ENCODE measurements around the gene SLC6A20.

Gene SLC6A20

DNA sequence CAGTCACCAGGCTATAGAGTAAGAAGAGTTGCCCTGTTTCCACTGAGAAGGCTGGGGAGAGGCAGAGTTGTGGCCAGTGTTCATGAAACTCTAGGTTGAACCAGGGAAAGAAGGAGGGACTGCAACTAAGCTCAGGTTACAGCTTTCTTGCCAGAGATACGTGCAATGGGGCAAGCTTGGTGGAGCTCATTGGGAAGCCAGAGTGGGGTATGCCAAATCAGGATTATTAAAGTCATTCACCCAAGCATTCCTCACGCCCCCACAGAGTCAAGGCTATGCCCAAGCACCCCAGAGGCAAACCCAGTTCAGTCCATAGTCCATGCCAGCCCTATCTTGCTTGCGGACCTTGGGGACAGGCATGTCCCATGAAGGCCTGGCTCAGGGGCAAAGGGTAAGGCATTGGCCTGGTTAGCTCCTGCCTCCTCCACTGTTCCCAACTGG, 17.6 kb downstream of the SLC6A20 start:
- no peak for DNase-seq (ENCODE audit: low read depth, low spot score)

DNA sequence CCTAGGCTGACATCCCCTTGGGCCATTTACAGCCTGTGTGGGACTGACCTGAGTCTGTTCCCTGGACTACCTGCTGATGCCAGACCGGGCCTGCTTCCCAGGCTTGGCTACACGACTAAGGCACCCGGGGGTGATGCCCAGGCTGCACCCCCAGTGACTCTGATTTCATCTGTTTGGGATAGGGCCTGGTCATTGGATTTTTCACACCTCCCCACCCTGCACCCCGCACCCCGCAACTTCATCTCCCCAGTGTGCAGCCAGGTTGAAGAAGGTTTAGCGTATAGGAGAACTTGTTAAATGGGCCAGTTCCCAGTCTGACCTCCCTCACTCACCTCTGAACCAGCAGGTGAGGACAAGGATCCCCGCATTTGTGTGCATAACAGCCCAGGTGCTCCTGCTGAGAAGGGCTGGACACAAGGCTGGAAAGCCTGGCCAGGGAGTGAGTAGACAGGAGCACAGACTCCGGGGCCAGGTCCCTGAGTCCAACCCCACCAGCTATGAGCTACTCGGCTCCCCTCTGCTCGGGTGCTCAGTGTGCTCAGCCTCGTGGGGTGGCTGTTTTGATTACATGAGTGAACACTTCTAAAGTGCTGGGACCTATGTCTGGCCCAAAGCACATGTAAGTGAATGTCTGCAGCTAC, 18.5 kb downstream of the SLC6A20 start:
- no peak for DNase-seq (ENCODE audit: low read depth, low spot score)

DNA sequence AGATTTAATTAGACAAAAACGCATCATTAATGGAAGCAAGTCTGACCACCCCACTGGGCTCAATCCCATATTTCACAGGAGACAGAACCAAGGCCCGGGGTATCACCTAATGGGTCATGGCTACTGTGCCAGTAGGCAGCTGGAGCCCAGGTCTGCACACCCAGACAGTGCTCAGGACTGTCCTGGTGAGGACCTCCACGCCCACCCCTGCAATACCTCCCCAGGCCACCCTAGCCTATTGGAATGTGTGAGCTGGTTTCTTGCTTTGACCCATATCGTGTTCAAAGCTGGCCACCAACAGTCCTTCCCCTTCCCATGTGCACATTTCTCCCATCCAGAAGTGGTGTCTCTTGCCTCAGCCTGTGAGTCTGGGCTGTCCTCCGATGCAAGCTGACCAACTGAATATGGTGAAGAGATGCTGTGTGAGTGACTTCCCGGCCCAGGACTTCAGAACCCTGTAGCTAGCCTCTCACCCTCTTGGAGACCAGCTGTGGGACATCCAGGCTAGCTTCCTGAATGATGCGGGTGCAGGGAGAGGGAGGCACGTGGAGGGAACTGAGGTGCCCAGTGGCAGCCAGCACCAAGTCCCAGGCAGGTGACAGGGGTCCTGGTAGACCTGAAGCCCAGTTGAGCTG, 19.1 kb downstream of the SLC6A20 start:
- DNase-seq (ENCODE audit: low read depth, low spot score): no peak

- no peak for DNase-seq (ENCODE audit: low read depth, low spot score)
Observed at GRCh38 chr3:45776611-45777010, 19.7 kb downstream of the SLC6A20 start.

GRCh38 chr3:45776301-45776595, 20.1 kb downstream of the SLC6A20 start:
- DNase-seq (ENCODE audit: low read depth, low spot score): no peak

DNA sequence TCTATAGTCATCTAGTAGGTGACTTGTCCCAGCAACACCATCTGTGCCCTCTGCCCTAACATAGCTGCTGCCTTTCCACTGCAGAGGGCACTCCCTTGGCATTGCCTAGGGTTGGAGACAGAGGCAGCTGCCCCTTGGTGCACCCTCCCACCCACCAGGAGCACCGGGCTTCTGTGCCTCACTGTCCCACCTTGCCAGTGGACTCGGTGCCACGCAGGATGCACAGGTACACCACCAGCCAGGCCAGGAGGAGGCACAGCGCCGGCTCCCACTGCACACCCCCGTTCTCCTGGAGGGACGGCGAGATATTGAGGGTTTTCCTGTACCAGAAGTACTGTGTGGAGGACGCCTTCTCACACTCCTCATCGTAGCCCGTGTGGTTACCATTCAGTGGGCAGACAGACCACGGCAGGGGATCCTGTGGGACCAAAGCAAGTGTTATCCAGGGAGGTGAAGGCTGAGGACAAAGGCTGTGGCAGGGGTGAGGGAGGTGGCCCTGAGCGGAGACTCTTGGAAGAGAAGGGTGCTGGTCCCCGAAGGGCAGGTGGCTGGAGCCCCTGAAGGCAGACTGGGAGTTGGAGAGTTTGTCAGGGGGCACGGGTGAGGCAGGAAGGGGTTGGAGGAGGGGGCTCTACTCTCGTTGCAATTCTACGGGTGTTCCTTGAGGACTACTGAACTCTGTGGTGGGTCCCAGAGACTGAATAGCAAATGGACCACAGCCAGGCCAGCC, 20.6 kb downstream of the SLC6A20 start:
- DNase-seq (ENCODE audit: low read depth, low spot score): no peak

DNA sequence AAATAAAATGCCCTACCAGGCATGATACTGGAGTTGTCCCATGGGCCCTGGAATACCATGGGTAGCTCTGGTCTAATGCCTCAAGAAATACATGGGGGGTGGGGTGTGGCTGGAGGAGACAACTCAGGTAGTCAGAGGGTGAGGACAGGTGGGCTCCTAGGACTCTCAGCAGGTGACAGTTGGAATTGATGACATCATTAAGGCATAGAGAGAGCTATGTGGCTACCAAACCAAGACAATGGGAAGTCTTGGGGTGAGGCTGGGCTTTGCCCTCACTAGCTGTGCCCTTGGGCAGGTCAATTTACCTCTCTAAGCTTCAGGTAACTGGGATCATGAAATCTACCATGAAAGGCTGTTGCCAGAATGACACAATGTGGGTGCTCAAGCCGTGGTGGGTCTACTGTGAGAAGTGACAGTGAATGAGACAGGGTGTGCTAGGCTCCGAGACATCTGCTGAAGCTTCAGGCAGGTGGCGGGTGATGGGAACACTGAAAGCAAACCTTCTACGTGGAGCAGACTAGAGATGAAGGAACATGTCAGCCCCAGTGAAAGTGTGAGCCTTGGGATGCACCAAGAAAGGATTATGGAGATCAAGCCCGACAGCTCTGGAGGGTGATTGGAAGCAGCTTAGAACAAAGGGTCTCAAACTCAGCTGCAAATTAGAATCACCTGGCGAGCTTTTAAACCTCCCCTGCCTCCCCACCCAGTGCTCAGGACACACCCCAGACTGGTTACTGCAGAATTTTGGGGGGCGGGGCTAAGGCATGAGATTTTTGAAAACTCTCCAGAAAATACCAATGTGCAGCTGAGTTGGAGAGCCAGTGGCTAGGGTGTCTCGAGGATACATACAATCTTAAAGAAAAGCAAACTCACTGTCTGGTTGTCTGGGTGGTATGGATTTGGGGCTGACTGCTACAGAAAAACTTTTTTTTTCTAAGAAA, 21.5 kb downstream of the SLC6A20 start:
- no peak for DNase-seq (ENCODE audit: low read depth, low spot score)

- DNase-seq (ENCODE audit: low read depth, low spot score): no peak
Observed at GRCh38 chr3:45773714-45774449, 22.5 kb downstream of the SLC6A20 start.

- no peak for DNase-seq (ENCODE audit: low read depth, low spot score)
Observed at GRCh38 chr3:45773072-45773471, 23.3 kb downstream of the SLC6A20 start.

DNA sequence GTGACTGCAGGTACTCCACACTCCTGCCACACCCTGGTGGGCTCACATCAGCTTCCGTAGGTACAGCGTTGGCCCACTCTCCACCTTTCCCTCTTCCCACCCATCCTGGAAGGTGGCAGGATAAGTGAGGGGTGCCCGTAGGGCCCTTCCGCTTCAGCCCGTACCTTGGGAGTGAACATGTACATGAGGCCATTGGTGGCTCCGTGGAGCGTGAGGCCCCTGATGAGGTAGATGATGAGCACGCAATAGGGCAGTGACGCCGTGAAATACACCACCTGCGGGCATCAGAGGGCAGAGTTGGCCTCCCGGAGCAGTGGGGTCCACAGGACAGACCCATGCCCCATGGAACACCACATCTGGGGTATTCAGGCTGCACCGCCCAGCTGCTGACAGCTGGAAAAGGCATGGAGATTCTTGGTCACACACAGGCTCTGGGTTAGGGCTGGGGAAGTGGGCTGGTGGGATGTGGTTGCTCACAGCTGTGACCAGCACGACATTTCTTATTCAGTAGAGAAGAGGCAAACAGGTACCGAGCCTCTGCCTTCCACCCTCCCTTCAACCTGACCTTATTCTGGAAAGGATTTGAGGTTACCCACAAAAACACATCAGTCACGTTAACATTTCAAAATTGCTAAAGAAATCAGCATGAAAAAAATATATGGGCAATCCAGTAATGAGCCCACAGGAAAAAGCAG, 23.8 kb downstream of the SLC6A20 start:
- DNase-seq (ENCODE audit: low read depth, low spot score): no peak

DNA sequence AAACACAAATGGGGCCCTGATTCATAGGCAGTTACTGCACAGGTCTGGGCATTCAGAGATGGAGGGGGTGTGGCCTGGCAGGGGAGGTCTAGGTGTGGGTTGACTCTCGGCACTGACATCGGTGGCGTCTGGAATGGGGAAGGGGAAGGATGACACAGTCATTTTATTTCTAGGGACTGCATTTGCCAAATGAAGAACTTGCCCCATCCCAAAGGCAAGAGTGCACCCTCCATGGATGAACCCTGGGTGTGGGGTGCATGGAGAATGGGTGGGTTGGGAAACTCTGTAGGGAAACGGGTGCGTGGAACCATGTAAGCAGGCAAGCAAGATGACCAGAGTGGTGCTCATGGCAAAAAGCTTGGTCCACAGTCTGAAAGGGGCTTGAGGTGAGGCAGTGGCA, 24.5 kb downstream of the SLC6A20 start:
- no peak for DNase-seq (ENCODE audit: low read depth, low spot score)

DNA sequence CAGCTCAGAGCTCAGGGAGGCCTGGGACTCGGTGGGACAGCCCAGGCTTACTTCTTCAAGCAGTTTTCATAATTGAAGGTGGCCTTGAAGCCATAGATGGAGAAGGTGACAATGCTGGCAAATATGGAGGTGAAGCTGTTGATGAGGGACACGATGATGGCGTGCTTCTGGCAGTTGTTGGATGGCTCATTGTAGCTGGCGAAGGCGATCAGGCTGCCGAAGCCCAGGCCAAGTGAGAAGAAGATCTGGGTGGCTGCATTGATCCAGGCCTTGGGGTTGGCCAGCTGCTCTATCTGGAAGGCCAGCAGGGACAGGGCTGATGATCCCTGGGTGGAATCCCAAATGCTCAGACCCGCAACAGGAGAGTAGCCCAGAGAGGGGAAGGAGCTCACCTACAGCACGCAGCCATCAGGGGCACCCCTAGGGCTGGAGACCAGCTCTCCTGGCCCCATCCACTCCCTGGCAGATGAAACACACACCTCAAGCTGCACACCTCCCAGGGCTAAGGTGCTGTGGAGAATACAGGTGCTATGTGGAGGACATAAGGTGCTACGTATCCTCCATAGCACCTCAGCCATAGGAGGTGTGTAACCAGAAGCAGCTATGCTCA, 25.1 kb downstream of the SLC6A20 start:
- no peak for DNase-seq (ENCODE audit: low read depth, low spot score)

DNA sequence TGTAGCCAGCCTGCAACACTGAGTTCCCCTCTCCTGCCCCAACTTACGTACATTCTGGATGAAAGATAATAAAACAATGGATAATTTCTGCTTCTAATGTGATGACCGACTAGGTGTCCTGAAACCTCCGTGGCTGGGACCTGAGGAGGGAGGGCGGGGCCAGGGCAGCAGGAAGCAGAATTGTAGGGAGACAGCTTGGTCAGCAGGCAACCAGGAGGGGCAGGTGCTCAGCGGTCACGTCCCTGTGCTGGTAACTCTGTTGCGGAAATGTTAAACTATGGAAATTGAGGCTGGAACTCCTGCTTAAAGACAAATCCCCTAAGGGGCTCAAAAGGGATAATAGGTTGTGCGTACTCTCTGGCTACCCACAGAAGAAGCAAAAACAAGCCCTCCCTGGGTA, 30.4 kb downstream of the SLC6A20 start:
- no peak for DNase-seq (ENCODE audit: low read depth, low spot score)

- no peak for DNase-seq (ENCODE audit: low read depth, low spot score)
Observed at GRCh38 chr3:45765266-45765851, 31.0 kb downstream of the SLC6A20 start.

- no peak for DNase-seq (ENCODE audit: low read depth, low spot score)
Observed at GRCh38 chr3:45763303-45763675, 33.0 kb downstream of the SLC6A20 start.

DNA sequence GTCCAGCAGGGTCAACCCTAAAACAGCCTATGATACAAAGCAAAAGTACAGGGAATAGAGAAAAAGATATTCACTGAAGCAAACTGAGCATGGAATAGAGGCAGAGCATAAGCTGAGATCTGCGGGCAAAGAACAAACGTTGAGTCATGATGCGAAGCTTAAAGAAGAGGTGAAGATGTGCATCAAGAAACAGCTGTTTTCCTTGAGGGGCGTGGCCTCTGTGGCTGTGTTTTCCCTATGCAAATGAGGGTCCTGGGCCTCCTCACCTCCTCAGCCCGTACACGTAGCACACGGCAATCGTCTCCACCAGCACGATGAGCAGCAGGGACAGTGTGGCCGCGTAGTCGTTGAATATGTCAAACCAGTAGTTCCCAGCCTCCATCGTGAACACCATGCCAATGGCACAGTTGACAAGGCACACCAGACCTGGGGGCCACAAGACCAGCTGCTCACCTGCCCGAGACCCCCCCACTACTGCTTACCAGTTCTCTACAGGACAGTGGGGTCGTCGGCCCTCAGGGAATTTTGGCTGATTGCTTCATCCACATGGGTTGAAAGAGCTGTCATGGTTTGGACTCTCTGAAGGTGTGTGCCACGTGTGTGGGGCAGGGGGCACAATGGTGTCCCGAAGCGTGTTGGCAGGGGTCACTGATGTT, 33.6 kb downstream of the SLC6A20 start:
- no peak for DNase-seq (ENCODE audit: low read depth, low spot score)

- DNase-seq (ENCODE audit: low read depth, low spot score): no peak
Observed at GRCh38 chr3:45761831-45762230, 34.5 kb downstream of the SLC6A20 start.

- peak; percentile 82 for DNase-seq (ENCODE audit: low read depth, low spot score)
Observed at GRCh38 chr3:45760878-45761711, 35.2 kb downstream of the SLC6A20 start.

- DNase-seq (ENCODE audit: low read depth, low spot score): no peak
Observed at GRCh38 chr3:45759851-45760250, 36.5 kb downstream of the SLC6A20 start.

Data from ELF-1 (cell line).